TTC549 (cell line): ENCODE data around the gene C1QTNF9.
"Not testable (repeated sequence)": the region's sequence is repeated elsewhere in the genome, so short reads cannot be mapped to it uniquely, and the experiment has no call there.

Experiments
- FAIRE-seq: peaks from 2 replicates; lab custom pipeline; 2012; peaks lifted over from hg19 to GRCh38; lab: Jason Lieb, UNC

The C1QTNF9 gene

GRCh38 chr13:24282256-24282655 is 27.1 kb upstream of the C1QTNF9 start:
- no peak for FAIRE-seq

GRCh38 chr13:24284889-24285565 is 24.4 kb upstream of the C1QTNF9 start:
- no peak for FAIRE-seq

- FAIRE-seq: no peak
Observed at GRCh38 chr13:24286624-24287023, 22.8 kb upstream of the C1QTNF9 start.

GRCh38 chr13:24287748-24288287 is 21.6 kb upstream of the C1QTNF9 start:
- FAIRE-seq: no peak

GRCh38 chr13:24288870-24289269 is 20.5 kb upstream of the C1QTNF9 start:
- no peak for FAIRE-seq

GRCh38 chr13:24290280-24290932 is 19.0 kb upstream of the C1QTNF9 start:
- FAIRE-seq: no peak

GRCh38 chr13:24292481-24292880 is 16.9 kb upstream of the C1QTNF9 start:
- no peak for FAIRE-seq

- FAIRE-seq: no peak
Observed at GRCh38 chr13:24293746-24294145, 15.6 kb upstream of the C1QTNF9 start.

- FAIRE-seq: no peak
Observed at GRCh38 chr13:24299488-24300114, 9.8 kb upstream of the C1QTNF9 start.

- FAIRE-seq: no peak
Observed at GRCh38 chr13:24301434-24301833, 7.9 kb upstream of the C1QTNF9 start.

- no peak for FAIRE-seq
Observed at GRCh38 chr13:24301911-24302310, 7.5 kb upstream of the C1QTNF9 start.

- FAIRE-seq: no peak
Observed at GRCh38 chr13:24304620-24305019, 4.8 kb upstream of the C1QTNF9 start.

GRCh38 chr13:24306632-24307031 is 2.7 kb upstream of the C1QTNF9 start:
- no peak for FAIRE-seq

GRCh38 chr13:24307211-24308067 is 1.9 kb upstream of the C1QTNF9 start:
- FAIRE-seq: no peak

GRCh38 chr13:24308068-24308445 is 1.3 kb upstream of the C1QTNF9 start:
- no peak for FAIRE-seq

GRCh38 chr13:24308488-24309020 is 826 bp upstream of the C1QTNF9 start:
- no peak for FAIRE-seq

- no peak for FAIRE-seq
Observed at GRCh38 chr13:24313439-24313838, 4.1 kb downstream of the C1QTNF9 start.

GRCh38 chr13:24317835-24318234 is 8.5 kb downstream of the C1QTNF9 start:
- FAIRE-seq: not testable (repeated sequence)

GRCh38 chr13:24318878-24319277 is 9.5 kb downstream of the C1QTNF9 start:
- not testable (repeated sequence) for FAIRE-seq

GRCh38 chr13:24319641-24320040 is 10.3 kb downstream of the C1QTNF9 start:
- not testable (repeated sequence) for FAIRE-seq

GRCh38 chr13:24321416-24321815 is 12.0 kb downstream of the C1QTNF9 start:
- not testable (repeated sequence) for FAIRE-seq

GRCh38 chr13:24322470-24322869 is 13.1 kb downstream of the C1QTNF9 start:
- not testable (repeated sequence) for FAIRE-seq
